GM21723 (cell line): ENCODE measurements around the gene AKAP12.
A peak's percentile ranks its signal among the peaks of the same experiment; 100 is the strongest.
"Not testable (repeated sequence)": the region's sequence is repeated elsewhere in the genome, so short reads cannot be mapped to it uniquely, and the experiment has no call there.

Experiments used
- ATAC-seq: cut with Tn5 transposase; IDR thresholded peaks from one replicate; pipeline ENCODE4 v1.9.1; 2021; ENCODE audit warnings: mild to moderate bottlenecking, moderate library complexity; ENCODE audit not compliant: unreplicated experiment

The AKAP12 gene

GRCh38 chr6:151376440-151376839, 136.7 kb downstream of the AKAP12 start:
- ATAC-seq = no peak

GRCh38 chr6:151377095-151377494, 137.3 kb downstream of the AKAP12 start:
- no peak for ATAC-seq

- peak; percentile 71 for ATAC-seq
These were observed 140.4 kb downstream of the AKAP12 start for GRCh38 chr6:151379933-151380847.

- no peak for ATAC-seq
These were observed 141.1 kb downstream of the AKAP12 start for GRCh38 chr6:151380848-151381205.

GRCh38 chr6:151381722-151382121, 142.0 kb downstream of the AKAP12 start:
- no peak for ATAC-seq

GRCh38 chr6:151382631-151383030, 142.9 kb downstream of the AKAP12 start:
- not testable (repeated sequence) for ATAC-seq

- no peak for ATAC-seq
These were observed 144.4 kb downstream of the AKAP12 start for GRCh38 chr6:151384151-151384550.

- ATAC-seq = no peak
These were observed 145.4 kb downstream of the AKAP12 start for GRCh38 chr6:151385177-151385576.

GRCh38 chr6:151387175-151387970, 147.6 kb downstream of the AKAP12 start:
- no peak for ATAC-seq

GRCh38 chr6:151388236-151388635, 148.5 kb downstream of the AKAP12 start:
- no peak for ATAC-seq

- no peak for ATAC-seq
These were observed 149.3 kb downstream of the AKAP12 start for GRCh38 chr6:151388997-151389617.

GRCh38 chr6:151389618-151390275, 150.0 kb downstream of the AKAP12 start:
- ATAC-seq = peak; percentile 68

- ATAC-seq = peak; percentile 81
These were observed 150.6 kb downstream of the AKAP12 start for GRCh38 chr6:151390276-151390850.

- ATAC-seq = peak; percentile 20
These were observed 151.2 kb downstream of the AKAP12 start for GRCh38 chr6:151390851-151391470.

- peak; percentile 16 for ATAC-seq
These were observed 152.0 kb downstream of the AKAP12 start, which contains the start of gene ZBTB2 for GRCh38 chr6:151391471-151392413. ZBTB2 (minus strand) TSS chr6:151391559; CDS start chr6:151373637, 17,922 bp downstream.

- no peak for ATAC-seq
These were observed 152.7 kb downstream of the AKAP12 start for GRCh38 chr6:151392427-151392826.

- ATAC-seq = no peak
These were observed 153.6 kb downstream of the AKAP12 start for GRCh38 chr6:151393410-151393809.

- no peak for ATAC-seq
These were observed 159.9 kb downstream of the AKAP12 start for GRCh38 chr6:151399679-151400078.

- ATAC-seq = no peak
These were observed 160.7 kb downstream of the AKAP12 start for GRCh38 chr6:151400473-151400872.
